Progenitor cell of endocrine pancreas (in vitro differentiated cells): ENCODE results near the gene UBE2J2. TPM values are rescaled to one million over a fixed set of nuclear protein-coding genes. Genes with fewer than 3 reads are reported as not detected.
"Not testable (repeated sequence)": the region's sequence is repeated elsewhere in the genome, so short reads cannot be mapped to it uniquely, and the experiment has no call there.

Experiments used
- DNase-seq: peaks from one replicate; pipeline ENCODE4 v3.0.0; 2021; ENCODE audit warnings: low spot score; ENCODE audit not compliant: unreplicated experiment
- H3K27ac Mint-ChIP-seq: 2 replicates; pipeline ENCODE4 v1.8.0; 2021; ENCODE audit warnings: mild to moderate bottlenecking, moderate library complexity, mixed read lengths
- H3K27me3 Mint-ChIP-seq: 2 replicates; pipeline ENCODE4 v1.8.0; 2021; ENCODE audit warnings: mixed read lengths
- H3K36me3 Mint-ChIP-seq: 2 replicates; pipeline ENCODE4 v1.8.0; 2022; ENCODE audit warnings: mixed read lengths; ENCODE audit not compliant: insufficient read depth
- H3K4me1 Mint-ChIP-seq: 2 replicates; pipeline ENCODE4 v1.8.0; 2021; ENCODE audit warnings: low read depth, mixed read lengths
- H3K4me3 Mint-ChIP-seq: 2 replicates; pipeline ENCODE4 v1.8.0; 2021; ENCODE audit warnings: low read depth, mild to moderate bottlenecking, moderate library complexity, mixed read lengths
- H3K9me3 Mint-ChIP-seq: 2 replicates; pipeline ENCODE4 v1.8.0; 2021; ENCODE audit warnings: low read depth, mixed read lengths
- CTCF ChIP-seq: fragments of 200-600 bp; sonication (generic); IDR thresholded peaks from one replicate; pipeline ENCODE4 v1.5.0; 2021; ENCODE audit warnings: antibody characterized with exemption, mild to moderate bottlenecking; ENCODE audit not compliant: unreplicated experiment
- total RNA-seq: library from RNA; stranded (reverse); gene quantifications from 2 replicates; pipeline ENCODE4 v1.2.1, GENCODE V29; 2021

UBE2J2 gene
- total RNA-seq, 1 donor from 2014 or later = 73.6 TPM

GRCh38 chr1:1253972-1254666 lies 19.5 kb downstream of the UBE2J2 start:
- no peak for TF ChIP-seq CTCF
- H3K9me3 Mint-ChIP-seq = no peaks in the 10 kb centered on the region
- H3K36me3 Mint-ChIP-seq = peaks cover 17% of the 10 kb centered on the region
- H3K27me3 Mint-ChIP-seq = no peaks in the 10 kb centered on the region
- H3K4me3 Mint-ChIP-seq = no peak overlapping the region
- DNase-seq = no peak
- no peaks in the 10 kb centered on the region for H3K4me1 Mint-ChIP-seq
- H3K27ac Mint-ChIP-seq = no peak overlapping the region

GRCh38 chr1:1253314-1253713 lies 20.3 kb downstream of the UBE2J2 start:
- no peak overlapping the region for H3K27ac Mint-ChIP-seq
- H3K9me3 Mint-ChIP-seq = no peaks in the 10 kb centered on the region
- no peaks in the 10 kb centered on the region for H3K27me3 Mint-ChIP-seq
- H3K4me3 Mint-ChIP-seq = no peak overlapping the region
- peaks cover 17% of the 10 kb centered on the region for H3K36me3 Mint-ChIP-seq
- H3K4me1 Mint-ChIP-seq = no peaks in the 10 kb centered on the region
- no peak for TF ChIP-seq CTCF
- no peak for DNase-seq

DNA sequence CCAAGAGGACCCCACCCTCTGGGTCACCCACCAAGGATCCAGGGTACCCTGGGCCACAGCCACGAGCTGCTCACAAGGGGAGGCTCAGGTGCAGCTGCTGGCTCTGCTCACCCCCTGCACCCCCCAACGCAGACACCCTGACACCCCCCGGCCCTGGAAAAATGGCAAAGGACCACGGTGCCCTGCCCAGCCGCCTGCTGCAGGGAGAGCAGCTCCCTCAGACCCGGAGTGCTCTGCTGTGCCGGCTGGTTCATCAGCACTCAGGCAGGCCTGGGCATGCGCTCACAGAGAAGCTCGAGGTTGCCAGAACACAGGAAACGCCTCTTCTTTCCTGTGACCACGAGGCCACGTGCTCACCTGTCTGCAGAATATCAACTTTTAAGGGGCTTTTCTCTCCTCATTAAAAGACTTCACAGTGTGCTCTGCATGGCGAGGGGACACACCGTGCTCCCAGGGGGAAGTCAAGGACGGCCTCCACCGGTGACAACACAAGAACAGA lies 22.8 kb downstream of the UBE2J2 start:
- no peak for TF ChIP-seq CTCF
- Mint-ChIP-seq H3K4me1 (no peaks in the 10 kb centered on the region), H3K9me3 (no peaks in the 10 kb centered on the region), H3K27ac (no peak overlapping the region), H3K36me3 (peaks cover 10% of the 10 kb centered on the region), H3K4me3 (no peak overlapping the region), H3K27me3 (peaks cover 3% of the 10 kb centered on the region)
- no peak for DNase-seq

GRCh38 chr1:1248009-1248913 lies 25.4 kb downstream of the UBE2J2 start:
- not testable (repeated sequence) for H3K27me3 Mint-ChIP-seq, DNase-seq, H3K4me3 Mint-ChIP-seq, H3K9me3 Mint-ChIP-seq, H3K4me1 Mint-ChIP-seq, H3K36me3 Mint-ChIP-seq
- H3K27ac Mint-ChIP-seq = peak overlapping the region; percentile 37

DNA sequence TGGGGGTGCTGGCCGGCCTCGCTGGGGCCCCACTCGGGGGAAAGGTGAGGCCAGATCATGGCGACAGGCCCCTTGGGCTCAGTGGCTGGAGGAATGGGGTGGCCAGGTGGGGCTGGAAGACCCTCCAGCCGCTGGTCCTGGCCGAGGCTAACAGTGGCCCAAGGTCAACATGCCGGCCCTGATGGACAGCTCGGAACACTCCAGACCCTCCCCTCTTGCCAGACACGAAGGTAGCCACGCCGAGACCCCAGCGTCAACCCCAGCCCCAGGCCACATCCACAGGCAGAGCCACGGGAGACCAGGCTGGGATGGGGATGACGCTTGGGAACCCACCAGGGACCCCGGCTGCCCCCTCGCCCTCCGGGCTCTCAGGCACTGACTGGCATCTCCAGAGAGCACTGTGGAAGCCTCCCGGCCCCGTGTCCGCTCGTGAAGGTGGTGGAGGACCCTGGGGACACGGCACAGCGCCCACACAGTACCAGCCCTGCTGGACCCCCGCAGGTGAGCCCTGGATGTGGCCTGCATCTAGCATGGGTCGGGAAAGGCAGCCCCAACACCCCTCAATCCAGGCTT lies 26.2 kb downstream of the UBE2J2 start:
- Mint-ChIP-seq H3K4me1 (no peaks in the 10 kb centered on the region), H3K4me3 (no peak overlapping the region), H3K27ac (no peak overlapping the region), H3K27me3 (peaks cover 3% of the 10 kb centered on the region), H3K36me3 (no peaks in the 10 kb centered on the region), H3K9me3 (no peaks in the 10 kb centered on the region)
- DNase-seq = no peak
- no peak for TF ChIP-seq CTCF
